Activated B cell treated with CpG ODN at 0.5 μM for 24 hours (primary cell): Measurements from ENCODE around the gene CADPS2. TPM values are rescaled to one million over a fixed set of nuclear protein-coding genes. Genes with fewer than 3 reads are reported as not detected.

ENCODE experiments used
- ATAC-seq: fragments of 200-7000 bp; cut with Tn5 transposase; one replicate; pipeline ENCODE4 v1.10.0; 2021; ENCODE audit warnings: low read depth, mild to moderate bottlenecking, moderate library complexity
- CTCF ChIA-PET: fragments of 350-600 bp; sonication (Branson Sonifier 250); formaldehyde crosslinking; loops from one replicate; lab custom pipeline; 2021; ENCODE audit warnings: antibody characterized with exemption; lab: Charles Lee
- POLR2A ChIA-PET: fragments of 350-600 bp; sonication (Branson Sonifier 250); formaldehyde crosslinking; loops from one replicate; lab custom pipeline; 2021; ENCODE audit warnings: antibody characterized with exemption; lab: Charles Lee
- DNase-seq: peaks from one replicate; pipeline ENCODE4 v3.0.0; 2022
- H3K27ac Mint-ChIP-seq: one replicate; pipeline ENCODE4 v1.8.0; 2020; ENCODE audit warnings: mixed read lengths
- H3K27me3 Mint-ChIP-seq: one replicate; pipeline ENCODE4 v1.8.0; 2021; ENCODE audit warnings: mixed read lengths
- H3K36me3 Mint-ChIP-seq: one replicate; pipeline ENCODE4 v1.8.0; 2021; ENCODE audit warnings: low read depth, mixed read lengths
- H3K4me1 Mint-ChIP-seq: one replicate; pipeline ENCODE4 v1.8.0; 2021; ENCODE audit warnings: mixed read lengths
- H3K4me3 Mint-ChIP-seq: one replicate; pipeline ENCODE4 v1.8.0; 2020; ENCODE audit warnings: mild to moderate bottlenecking, mixed read lengths
- H3K9me3 Mint-ChIP-seq: one replicate; pipeline ENCODE4 v1.8.0; 2020; ENCODE audit warnings: mixed read lengths
- intact Hi-C: fragments of 100-400 bp; cut with micrococcal nuclease; formaldehyde crosslinking; loops from one replicate; pipeline ENCODE4 v1.15.1; 2024
- total RNA-seq: library from RNA; stranded (reverse); gene quantifications from 2 replicates; pipeline ENCODE4 v1.2.3, GENCODE V29; 2022
- TF ChIP-seq, protein P1 (sequence below): fragments of 200-600 bp; IDR thresholded peaks from one replicate; pipeline ENCODE4 v1.8.0; 2022; ENCODE audit warnings: antibody characterized with exemption, mild to moderate bottlenecking

Gene CADPS2
- total RNA-seq, 1 donor from 2014 or later: not detected

GRCh38 chr7:122674502-122674901 is 211.8 kb downstream of the CADPS2 start:
- Mint-ChIP-seq H3K27ac (no peak overlapping the region), H3K9me3 (peaks cover 6% of the 10 kb centered on the region), H3K4me1 (no peaks in the 10 kb centered on the region), H3K36me3 (no peaks in the 10 kb centered on the region), H3K4me3 (no peak overlapping the region), H3K27me3 (no peaks in the 10 kb centered on the region)
- DNase-seq (no peak), ATAC-seq (no peak)
- intact Hi-C loops: no loop called here
- ChIA-PET POLR2A (no interaction called here), CTCF (no interaction called here)
- TF ChIP-seq, protein P1, sequence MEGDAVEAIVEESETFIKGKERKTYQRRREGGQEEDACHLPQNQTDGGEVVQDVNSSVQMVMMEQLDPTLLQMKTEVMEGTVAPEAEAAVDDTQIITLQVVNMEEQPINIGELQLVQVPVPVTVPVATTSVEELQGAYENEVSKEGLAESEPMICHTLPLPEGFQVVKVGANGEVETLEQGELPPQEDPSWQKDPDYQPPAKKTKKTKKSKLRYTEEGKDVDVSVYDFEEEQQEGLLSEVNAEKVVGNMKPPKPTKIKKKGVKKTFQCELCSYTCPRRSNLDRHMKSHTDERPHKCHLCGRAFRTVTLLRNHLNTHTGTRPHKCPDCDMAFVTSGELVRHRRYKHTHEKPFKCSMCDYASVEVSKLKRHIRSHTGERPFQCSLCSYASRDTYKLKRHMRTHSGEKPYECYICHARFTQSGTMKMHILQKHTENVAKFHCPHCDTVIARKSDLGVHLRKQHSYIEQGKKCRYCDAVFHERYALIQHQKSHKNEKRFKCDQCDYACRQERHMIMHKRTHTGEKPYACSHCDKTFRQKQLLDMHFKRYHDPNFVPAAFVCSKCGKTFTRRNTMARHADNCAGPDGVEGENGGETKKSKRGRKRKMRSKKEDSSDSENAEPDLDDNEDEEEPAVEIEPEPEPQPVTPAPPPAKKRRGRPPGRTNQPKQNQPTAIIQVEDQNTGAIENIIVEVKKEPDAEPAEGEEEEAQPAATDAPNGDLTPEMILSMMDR: no peak

DNA sequence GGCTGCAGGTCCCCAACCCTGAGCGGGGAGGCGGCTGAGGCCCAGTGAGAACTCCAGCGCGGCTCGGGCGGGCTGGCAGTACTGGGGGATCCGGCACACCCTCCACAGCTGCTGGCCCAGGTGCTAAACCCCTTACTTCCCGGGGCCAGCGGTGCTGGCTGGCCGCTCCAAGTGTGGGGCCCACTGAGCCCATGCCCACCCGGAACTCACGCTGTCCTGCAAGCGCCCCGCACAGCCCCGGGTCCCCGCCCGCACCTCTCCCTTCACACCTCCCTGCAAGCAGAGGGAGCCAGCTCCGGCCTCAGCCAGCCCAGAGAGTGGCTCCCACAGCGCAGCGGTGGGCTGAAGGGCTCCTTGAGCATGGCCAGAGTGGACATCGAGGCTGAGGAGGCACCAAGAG is 212.3 kb downstream of the CADPS2 start:
- intact Hi-C loops: no loop called here
- ChIA-PET POLR2A (no interaction called here), CTCF (no interaction called here)
- H3K27me3 Mint-ChIP-seq: no peaks in the 10 kb centered on the region
- TF ChIP-seq, protein P1: no peak
- H3K27ac Mint-ChIP-seq: no peak overlapping the region
- no peak for ATAC-seq
- H3K36me3 Mint-ChIP-seq: no peaks in the 10 kb centered on the region
- H3K4me3 Mint-ChIP-seq: no peak overlapping the region
- no peak for DNase-seq
- H3K9me3 Mint-ChIP-seq: peaks cover 6% of the 10 kb centered on the region
- H3K4me1 Mint-ChIP-seq: no peaks in the 10 kb centered on the region

DNA sequence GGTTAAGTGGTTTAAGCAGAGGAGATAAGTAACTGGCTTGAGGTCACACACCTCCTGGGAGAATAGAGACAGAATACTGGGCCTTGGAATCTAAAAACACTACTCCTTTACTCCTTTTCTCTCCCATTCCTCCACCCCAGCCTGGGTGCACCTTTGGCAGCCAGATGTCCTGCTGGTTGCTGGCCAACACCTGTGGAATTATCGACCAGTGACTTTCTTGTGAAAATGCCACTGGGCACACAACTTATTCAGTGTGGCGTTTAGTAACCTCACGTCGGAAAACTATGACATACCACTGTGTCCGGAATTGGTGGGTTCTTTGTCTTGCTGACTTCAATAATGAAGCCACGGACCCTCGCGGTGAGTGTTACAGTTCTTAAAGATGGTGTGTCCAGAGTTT is 213.7 kb downstream of the CADPS2 start:
- intact Hi-C loops: no loop called here
- CTCF ChIA-PET: no interaction called here

DNA sequence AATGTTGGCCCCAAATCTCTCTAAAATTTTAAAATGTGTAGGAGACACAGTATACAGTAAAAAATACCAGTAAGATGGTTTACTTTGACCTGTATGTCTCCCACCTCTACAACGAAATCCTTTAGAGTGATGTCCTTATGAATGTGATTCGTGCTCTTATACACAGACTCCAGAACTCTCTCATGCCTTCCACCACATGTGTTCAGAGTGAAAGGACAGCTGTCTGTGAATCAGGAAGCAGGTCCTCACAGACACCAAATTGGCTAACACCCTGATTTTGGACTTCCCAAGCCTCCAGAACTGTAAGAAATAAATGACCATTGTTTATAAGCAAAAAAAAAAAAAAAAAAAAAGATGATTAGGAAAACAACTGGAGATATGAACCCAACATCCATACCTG is 222.5 kb downstream of the CADPS2 start:
- CTCF ChIA-PET: no interaction called here
- Mint-ChIP-seq H3K36me3 (no peaks in the 10 kb centered on the region), H3K4me1 (no peaks in the 10 kb centered on the region), H3K27me3 (no peaks in the 10 kb centered on the region), H3K9me3 (peaks cover 2% of the 10 kb centered on the region), H3K4me3 (no peak overlapping the region), H3K27ac (no peak overlapping the region)
- ATAC-seq (no peak), DNase-seq (no peak)
- TF ChIP-seq, protein P1: no peak
- intact Hi-C loops: no loop called here
- POLR2A ChIA-PET: interaction anchor here (0.7 kb wide), 1 partner anchor 168 kb away, joined by 6 read pairs; no protein-coding TSS in a partner anchor

More for the DNA sequence above, 213.7 kb downstream of the CADPS2 start:
- H3K9me3 Mint-ChIP-seq: peaks cover 8% of the 10 kb centered on the region
- TF ChIP-seq, protein P1: no peak
- no peak overlapping the region for H3K4me3 Mint-ChIP-seq
- POLR2A ChIA-PET: no interaction called here
- no peaks in the 10 kb centered on the region for H3K27me3 Mint-ChIP-seq
- H3K4me1 Mint-ChIP-seq: no peaks in the 10 kb centered on the region
- ATAC-seq: no peak
- H3K36me3 Mint-ChIP-seq: no peaks in the 10 kb centered on the region
- no peak for DNase-seq
- H3K27ac Mint-ChIP-seq: no peak overlapping the region

GRCh38 chr7:122658856-122659255 is 227.4 kb downstream of the CADPS2 start:
- H3K4me1 Mint-ChIP-seq: no peaks in the 10 kb centered on the region
- no peak overlapping the region for H3K27ac Mint-ChIP-seq
- peaks cover 2% of the 10 kb centered on the region for H3K9me3 Mint-ChIP-seq
- no peaks in the 10 kb centered on the region for H3K27me3 Mint-ChIP-seq
- ChIA-PET POLR2A (no interaction called here), CTCF (no interaction called here)
- no peaks in the 10 kb centered on the region for H3K36me3 Mint-ChIP-seq
- TF ChIP-seq, protein P1: no peak
- ATAC-seq (no peak), DNase-seq (no peak)
- no peak overlapping the region for H3K4me3 Mint-ChIP-seq
- intact Hi-C loops: no loop called here
